ENCODE measurements around the gene LIM2. TPM values are rescaled to one million over a fixed set of nuclear protein-coding genes. Genes with fewer than 3 reads are reported as not detected.

The LIM2 gene
- total RNA-seq, 1 experiment from 2014 or later = not detected

GRCh38 chr19:51371186-51371690 is 16.5 kb downstream of the LIM2 start (continued):
- TF ChIP-seq AFF4 (CRISPR knock-in tag; IDR thresholded peaks at IDR 0.05; ENCODE audit: borderline replicate concordance) (no peak), ZNF532 (CRISPR knock-in tag; IDR thresholded peaks at IDR 0.05; ENCODE audit: borderline replicate concordance) (no peak), MAX (CRISPR knock-in tag; IDR thresholded peaks at IDR 0.05) (no peak)

- no peak overlapping the region for H3K27ac Mint-ChIP-seq
- DNase-seq (ENCODE audit: low spot score) (no peak), ATAC-seq (no peak)
- TF ChIP-seq FOXP4 (CRISPR knock-in tag; IDR thresholded peaks at IDR 0.05) = no peak
- no peaks in the 10 kb centered on the region for H3K9me3 Mint-ChIP-seq
- H3K4me1 Mint-ChIP-seq = peaks cover 16% of the 10 kb centered on the region
- POLR2A ChIA-PET = no interaction called here
- CTCF ChIA-PET = interaction anchor here (3.7 kb wide), 1 partner anchor 51 kb away, joined by 25 read pairs; no protein-coding TSS in a partner anchor
- peaks cover 29% of the 10 kb centered on the region for H3K27me3 Mint-ChIP-seq (ENCODE audit: low read depth)
- H3K4me3 Mint-ChIP-seq = no peak overlapping the region
- no peaks in the 10 kb centered on the region for H3K36me3 Mint-ChIP-seq
Observed at GRCh38 chr19:51370230-51370629, 17.5 kb downstream of the LIM2 start.

GRCh38 chr19:51368366-51369282 is 19.1 kb downstream of the LIM2 start, which contains the start of gene CLDND2:
TSS of gene CLDND2 (minus strand) at chr19:51369003. CDS start at chr19:51368577, 426 bp downstream.
- H3K27ac Mint-ChIP-seq = peak within 1 kb of the TSS; percentile 36; the same call in 1 of the 2 replicates
- no peaks in the 10 kb centered on the region for H3K36me3 Mint-ChIP-seq
- H3K27me3 Mint-ChIP-seq (ENCODE audit: low read depth) = peaks cover 25% of the 10 kb centered on the region
- CTCF ChIA-PET = interaction anchor here (1.0 to 3.7 kb wide), 12 partner anchors 22 to 409 kb away, joined by 3 to 25 read pairs (median 5); partner anchors contain the start of genes C19orf84, KLK10 and SIGLEC10
- H3K4me1 Mint-ChIP-seq = peaks cover 25% of the 10 kb centered on the region
- POLR2A ChIA-PET = interaction anchor here (0.9 to 1.7 kb wide), 6 partner anchors 14 to 320 kb away, joined by 4 to 13 read pairs (median 6); partner anchors contain the start of genes C19orf84 and LIM2
- H3K9me3 Mint-ChIP-seq = no peaks in the 10 kb centered on the region
- no peak for DNase-seq (ENCODE audit: low spot score)
- H3K4me3 Mint-ChIP-seq = peak within 1 kb of the TSS; percentile 99
- ATAC-seq = no peak
- TF ChIP-seq ARID4B (CRISPR knock-in tag; IDR thresholded peaks at IDR 0.05; ENCODE audit: borderline replicate concordance) (no peak), ATF2 (CRISPR knock-in tag; IDR thresholded peaks at IDR 0.05; ENCODE audit: borderline replicate concordance, low read depth) (no peak), SOX15 (CRISPR knock-in tag; IDR thresholded peaks at IDR 0.05) (no peak), JAZF1 (CRISPR knock-in tag; IDR thresholded peaks at IDR 0.05) (no peak), CREB1 (CRISPR knock-in tag; IDR thresholded peaks at IDR 0.05) (no peak), ZBTB21 (CRISPR knock-in tag; IDR thresholded peaks at IDR 0.05; ENCODE audit: borderline replicate concordance) (no peak), ZNF121 (CRISPR knock-in tag; IDR thresholded peaks at IDR 0.05) (no peak), IRF2 (CRISPR knock-in tag; IDR thresholded peaks at IDR 0.05; ENCODE audit: borderline replicate concordance, low read depth) (no peak), TEAD1 (CRISPR knock-in tag; IDR thresholded peaks at IDR 0.05) (no peak)

Measured in WTC11 (cell line).